Gastrocnemius medialis (tissue), 4 donors: Measurements from ENCODE around the gene FBXO2.

Experiments used
- POLR2A ChIP-seq, 2 donors: fragments of 450-650 bp; IDR thresholded peaks; one replicate each; pipeline ENCODE4 v1.6.1; 2017; ENCODE audit warnings: antibody characterized with exemption in 2 of 2, mild to moderate bottlenecking in 2 of 2, moderate library complexity in 2 of 2
- TF ChIP-seq, protein P1 (sequence below), 5 experiments: fragments of 450-650 bp in 3 of 5; fragments of 200-600 bp in 2 of 5; sonication (generic) in 2 of 5; IDR thresholded peaks in 4 of 5; conservative IDR thresholded peaks in 1 of 5; 1 replicate in 4 of 5; 2 replicates in 1 of 5; pipeline ENCODE4 v1.5.1; 2016 to 2019; ENCODE audit warnings: antibody characterized with exemption in 5 of 5, mild to moderate bottlenecking in 3 of 5, moderate library complexity in 3 of 5

DNA sequence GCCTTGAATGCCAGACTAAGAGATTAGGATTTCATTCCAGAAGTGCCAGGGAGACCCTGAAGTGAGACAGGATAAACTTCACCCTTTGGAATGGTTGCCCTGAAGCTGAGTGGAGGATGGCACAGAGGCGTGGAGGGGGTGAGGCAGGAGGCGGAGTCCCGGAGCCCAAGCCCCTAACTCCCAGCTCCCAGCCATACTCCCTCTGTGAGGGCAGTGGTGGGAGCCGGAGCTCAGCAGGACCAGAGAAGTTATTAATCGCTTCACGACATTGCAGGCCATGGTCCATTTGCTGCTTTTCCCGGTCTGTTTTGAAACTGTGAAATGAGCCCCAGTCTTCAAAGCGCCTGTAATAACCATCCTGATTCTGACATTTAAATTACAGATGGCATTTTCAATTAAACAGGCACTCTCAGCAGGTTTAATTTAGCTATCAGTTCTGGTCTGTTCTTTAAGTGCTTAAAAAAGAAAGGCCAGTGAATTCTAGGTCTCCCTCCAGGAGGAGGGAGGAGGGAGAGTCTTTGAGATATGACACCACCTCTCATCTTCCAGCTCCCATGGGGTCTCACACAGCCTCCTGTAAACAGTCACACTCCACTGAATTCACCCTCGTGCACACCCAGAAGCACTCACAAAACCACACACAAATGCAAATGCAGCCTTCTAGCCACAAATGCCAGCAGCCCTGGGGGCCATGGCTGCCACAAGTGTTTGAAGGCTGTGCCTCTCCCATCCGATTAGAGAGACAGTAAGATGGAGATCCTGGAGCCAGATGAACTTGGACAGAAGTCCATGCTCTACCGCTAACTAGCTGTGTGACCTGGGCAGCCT is 19.6 kb downstream of the FBXO2 start:
- TF ChIP-seq, protein P1, sequence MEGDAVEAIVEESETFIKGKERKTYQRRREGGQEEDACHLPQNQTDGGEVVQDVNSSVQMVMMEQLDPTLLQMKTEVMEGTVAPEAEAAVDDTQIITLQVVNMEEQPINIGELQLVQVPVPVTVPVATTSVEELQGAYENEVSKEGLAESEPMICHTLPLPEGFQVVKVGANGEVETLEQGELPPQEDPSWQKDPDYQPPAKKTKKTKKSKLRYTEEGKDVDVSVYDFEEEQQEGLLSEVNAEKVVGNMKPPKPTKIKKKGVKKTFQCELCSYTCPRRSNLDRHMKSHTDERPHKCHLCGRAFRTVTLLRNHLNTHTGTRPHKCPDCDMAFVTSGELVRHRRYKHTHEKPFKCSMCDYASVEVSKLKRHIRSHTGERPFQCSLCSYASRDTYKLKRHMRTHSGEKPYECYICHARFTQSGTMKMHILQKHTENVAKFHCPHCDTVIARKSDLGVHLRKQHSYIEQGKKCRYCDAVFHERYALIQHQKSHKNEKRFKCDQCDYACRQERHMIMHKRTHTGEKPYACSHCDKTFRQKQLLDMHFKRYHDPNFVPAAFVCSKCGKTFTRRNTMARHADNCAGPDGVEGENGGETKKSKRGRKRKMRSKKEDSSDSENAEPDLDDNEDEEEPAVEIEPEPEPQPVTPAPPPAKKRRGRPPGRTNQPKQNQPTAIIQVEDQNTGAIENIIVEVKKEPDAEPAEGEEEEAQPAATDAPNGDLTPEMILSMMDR (IDR thresholded peaks at IDR 0.05 in 4 of 5, conservative IDR thresholded peaks at IDR 0.05 in 1 of 5), result no peak
- TF ChIP-seq POLR2A (IDR thresholded peaks at IDR 0.05), result no peak
